Common myeloid progenitor, CD34-positive (primary cell): Measurements from ENCODE around the gene LAYN.

Experiments used
- CTCF ChIA-PET: fragments of 350-600 bp; sonication (Branson Sonifier 250); formaldehyde crosslinking; loops from one replicate; lab custom pipeline; 2021; ENCODE audit warnings: antibody characterized with exemption; lab: Charles Lee
- POLR2A ChIA-PET: fragments of 350-600 bp; sonication (Branson Sonifier 250); formaldehyde crosslinking; loops from one replicate; lab custom pipeline; 2021; ENCODE audit warnings: antibody characterized with exemption; lab: Charles Lee
- DNase-seq, 3 donors: peaks; one replicate each; pipeline versions ENCODE4 v3.0.0 to v3.0.0-alpha.2; 2013
- H3K27ac ChIP-seq, 2 experiments: 1 replicate in 1 of 2; 2 replicates in 1 of 2; pipeline ENCODE4 v1.7.0; 2013; ENCODE audit warnings: inconsistent platforms in 2 of 2, low read length in 2 of 2, mild to moderate bottlenecking in 2 of 2, low read depth in 1 of 2, moderate library complexity in 1 of 2; ENCODE audit not compliant: severe bottlenecking in 2 of 2, insufficient read depth in 1 of 2, poor library complexity in 1 of 2
- H3K27me3 ChIP-seq, 5 experiments: replicated peaks in 2 of 5; 1 replicate in 3 of 5; 2 replicates in 2 of 5; pipeline versions ENCODE4 v1.6.1 to v1.7.0; 2013; ENCODE audit warnings: low read length in 4 of 5, mild to moderate bottlenecking in 2 of 5, moderate library complexity in 2 of 5, inconsistent platforms in 1 of 5; ENCODE audit not compliant: insufficient read depth in 5 of 5, control insufficient read depth in 4 of 5
- H3K36me3 ChIP-seq, 4 experiments: 1 replicate in 2 of 4; 2 replicates in 2 of 4; pipeline versions ENCODE4 v1.6.1 to v1.7.0; 2013; ENCODE audit warnings: low read length in 3 of 4, control low read depth in 1 of 4, mild to moderate bottlenecking in 1 of 4; ENCODE audit not compliant: control insufficient read depth in 4 of 4, insufficient read depth in 4 of 4
- H3K4me1 ChIP-seq, 4 experiments: 1 replicate in 3 of 4; 2 replicates in 1 of 4; pipeline versions ENCODE4 v1.6.1 to v1.7.1; 2013; ENCODE audit warnings: low read length in 3 of 4, mild to moderate bottlenecking in 3 of 4, control low read depth in 1 of 4, inconsistent platforms in 1 of 4, moderate library complexity in 1 of 4; ENCODE audit not compliant: control insufficient read depth in 4 of 4, insufficient read depth in 4 of 4; ENCODE audit errors: control extremely low read depth in 1 of 4
- H3K4me3 ChIP-seq, 7 experiments: 1 replicate in 4 of 7; 2 replicates in 3 of 7; pipeline versions ENCODE4 v1.5.1 to v1.7.0; 2013; ENCODE audit warnings: mild to moderate bottlenecking in 7 of 7, low read length in 6 of 7, moderate library complexity in 6 of 7, inconsistent platforms in 2 of 7, low read depth in 2 of 7, control low read depth in 1 of 7; ENCODE audit not compliant: insufficient read depth in 4 of 7, control insufficient read depth in 1 of 7; ENCODE audit errors: extremely low read depth in 1 of 7
- H3K9me3 ChIP-seq, 5 experiments: 1 replicate in 4 of 5; 2 replicates in 1 of 5; pipeline versions ENCODE4 v1.6.1 to v1.7.1; 2013; ENCODE audit warnings: low read length in 4 of 5, mild to moderate bottlenecking in 2 of 5, inconsistent platforms in 1 of 5, low read depth in 1 of 5, moderate library complexity in 1 of 5; ENCODE audit not compliant: control insufficient read depth in 4 of 5, insufficient read depth in 2 of 5; ENCODE audit errors: control extremely low read depth in 1 of 5
- WGBS: methylation state at CpG from one replicate; pipeline ENCODE4 v1.1.5; 2013; ENCODE audit not compliant: insufficient coverage; 5-methylcytosine and 5-hydroxymethylcytosine counted together

LAYN gene

GRCh38 chr11:111559800-111560464 lies 19.4 kb downstream of the LAYN start:
- H3K27ac ChIP-seq, result no peak overlapping the region
- CTCF ChIA-PET, result interaction anchor here (5.2 kb wide), 1 partner anchor 219 kb away, joined by 47 read pairs; no protein-coding TSS in a partner anchor

GRCh38 chr11:111560800-111561199 lies 20.3 kb downstream of the LAYN start:
- Histone ChIP-seq H3K36me3 (peaks cover 0 to 4% (median 2%) of the 10 kb centered on the region in 4 experiments), H3K9me3 (peaks cover 0 to 6% (median 0%) of the 10 kb centered on the region in 5 experiments), H3K4me1 (peaks cover 0 to 17% (median 4%) of the 10 kb centered on the region in 4 experiments), H3K27me3 (no peaks in the 10 kb centered on the region), H3K27ac (no peak overlapping the region), H3K4me3 (no peak overlapping the region)
- DNase-seq, result no peak
- CTCF ChIA-PET, result interaction anchor here (1.1 to 5.2 kb wide), 2 partner anchors 18 to 218 kb away, joined by 3 to 47 read pairs; no protein-coding TSS in a partner anchor
- whole genome bisulfite sequencing, result 70% methylated on average over 3 of the region's 3 CpGs
- POLR2A ChIA-PET, result no interaction called here

More at GRCh38 chr11:111559800-111560464, 19.4 kb downstream of the LAYN start:
- H3K4me1 ChIP-seq, result peaks cover 0 to 17% (median 4%) of the 10 kb centered on the region in 4 experiments
- DNase-seq, result peak in 2 of 3 donors; percentile 14 to 44
- peaks cover 0 to 7% (median 2%) of the 10 kb centered on the region in 4 experiments for H3K36me3 ChIP-seq
- WGBS, result 73% methylated on average over 9 of the region's 11 CpGs
- POLR2A ChIA-PET, result interaction anchor here (0.6 to 0.7 kb wide), 2 partner anchors 226 to 437 kb away, joined by 3 to 5 read pairs; no protein-coding TSS in a partner anchor
- H3K27me3 ChIP-seq, result no peaks in the 10 kb centered on the region
- H3K9me3 ChIP-seq, result peaks cover 0 to 9% (median 0%) of the 10 kb centered on the region in 5 experiments
- H3K4me3 ChIP-seq, result no peak overlapping the region

DNA sequence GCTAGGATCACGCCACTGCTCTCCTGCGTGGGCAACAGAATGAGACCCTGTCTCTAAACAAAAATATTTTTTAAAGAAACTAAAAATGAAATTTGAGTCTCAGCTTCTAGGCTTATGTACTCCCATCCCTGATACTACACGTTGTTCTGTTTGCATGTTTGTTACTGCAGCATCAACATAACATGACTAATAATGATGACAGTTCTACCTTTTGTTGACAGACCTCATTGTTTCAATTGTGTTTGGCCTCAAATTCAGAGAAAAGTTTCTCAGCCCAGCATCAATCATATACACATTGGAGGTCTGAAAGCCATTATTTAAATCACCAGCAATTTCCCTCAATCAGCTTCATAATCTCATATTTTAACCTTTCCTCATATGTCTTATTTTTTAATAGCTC lies 20.8 kb downstream of the LAYN start:
- POLR2A ChIA-PET, result no interaction called here
- Histone ChIP-seq H3K4me3 (no peak overlapping the region), H3K27ac (no peak overlapping the region), H3K36me3 (no peaks in the 10 kb centered on the region), H3K4me1 (peaks cover 0 to 17% (median 4%) of the 10 kb centered on the region in 4 experiments), H3K9me3 (peaks cover 0 to under 1% (median 0%) of the 10 kb centered on the region in 5 experiments), H3K27me3 (no peaks in the 10 kb centered on the region)
- DNase-seq, result no peak
- CTCF ChIA-PET, result interaction anchor here (1.1 to 5.2 kb wide), 2 partner anchors 18 to 217 kb away, joined by 3 to 47 read pairs; no protein-coding TSS in a partner anchor
- WGBS, result 93% methylated on average over 3 of the region's 3 CpGs

DNA sequence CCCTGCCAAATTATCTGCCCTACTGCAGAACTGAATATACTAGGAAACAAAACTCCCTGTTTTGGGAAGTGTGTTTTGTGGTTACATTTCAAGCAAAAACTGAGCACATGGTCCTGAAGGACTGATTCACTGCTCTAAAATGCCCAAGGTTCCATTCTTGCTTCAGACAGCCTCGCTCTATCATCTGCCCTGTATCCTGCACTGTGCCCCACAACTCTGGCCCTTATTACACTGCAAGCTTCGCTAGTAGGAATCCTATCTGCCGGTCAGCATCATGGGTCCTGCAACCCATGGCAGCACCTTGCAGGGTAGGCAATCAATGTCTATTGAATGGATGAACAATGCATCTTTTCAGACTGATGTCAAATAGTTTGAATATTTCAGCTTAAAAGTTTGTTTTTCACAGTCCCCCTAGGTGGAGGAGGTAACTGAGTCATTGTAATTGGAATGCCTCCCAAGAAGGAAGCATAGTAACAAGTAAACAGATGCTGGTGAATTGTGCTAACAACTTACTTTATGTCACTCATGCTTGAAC lies 21.3 kb downstream of the LAYN start:
- CTCF ChIA-PET, result interaction anchor here (1.0 to 5.2 kb wide), 4 partner anchors 9 to 217 kb away, joined by 3 to 47 read pairs (median 4); no protein-coding TSS in a partner anchor
- Histone ChIP-seq H3K4me3 (no peak overlapping the region), H3K36me3 (no peaks in the 10 kb centered on the region), H3K4me1 (peaks cover 0 to 17% (median 4%) of the 10 kb centered on the region in 4 experiments), H3K9me3 (no peaks in the 10 kb centered on the region), H3K27me3 (no peaks in the 10 kb centered on the region), H3K27ac (no peak overlapping the region)
- 79% methylated on average over 3 of the region's 3 CpGs for WGBS
- POLR2A ChIA-PET, result no interaction called here
- DNase-seq, result no peak

- no peaks in the 10 kb centered on the region for H3K9me3 ChIP-seq
- 86% methylated on average over 5 of the region's 10 CpGs for WGBS
- H3K27ac ChIP-seq, result no peak overlapping the region
- DNase-seq, result no peak
- POLR2A ChIA-PET, result no interaction called here
- H3K4me1 ChIP-seq, result peaks cover 0 to 17% (median 4%) of the 10 kb centered on the region in 4 experiments
- no peaks in the 10 kb centered on the region for H3K27me3 ChIP-seq
- no peak overlapping the region for H3K4me3 ChIP-seq
- H3K36me3 ChIP-seq, result no peaks in the 10 kb centered on the region
- CTCF ChIA-PET, result interaction anchor here (0.6 to 5.2 kb wide), 8 partner anchors 10 to 283 kb away, joined by 3 to 47 read pairs (median 4); no protein-coding TSS in a partner anchor
Measured at GRCh38 chr11:111562692-111563389, 22.3 kb downstream of the LAYN start.

DNA sequence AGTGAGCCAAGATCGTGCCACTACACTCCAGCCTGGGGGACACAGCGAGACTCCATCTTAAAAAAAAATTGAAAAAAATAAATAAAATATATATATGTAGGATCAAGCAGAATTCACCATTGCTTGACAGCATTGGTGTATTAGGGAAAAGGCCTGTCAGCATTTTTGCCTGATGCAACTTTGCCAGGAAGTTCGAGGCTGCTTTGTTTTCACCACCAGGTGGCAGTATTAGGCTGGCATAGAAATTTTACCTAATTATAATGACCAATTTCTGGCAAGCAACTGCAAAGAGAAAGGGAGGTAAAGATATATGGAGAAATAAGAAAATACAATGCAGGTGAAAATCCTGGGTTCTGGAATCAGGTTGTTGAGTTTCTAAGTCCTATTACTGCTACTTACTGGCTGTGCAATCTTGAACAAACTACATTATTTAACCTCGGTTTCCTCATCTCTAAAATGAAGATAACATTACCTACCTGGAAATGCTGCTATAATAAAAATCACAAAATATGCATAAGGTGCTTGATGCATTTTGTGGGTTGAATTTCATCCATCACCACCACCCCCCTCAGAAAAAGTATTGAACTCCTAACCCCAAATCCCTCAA lies 24.7 kb downstream of the LAYN start:
- Histone ChIP-seq H3K4me3 (no peak overlapping the region), H3K27me3 (no peaks in the 10 kb centered on the region), H3K36me3 (no peaks in the 10 kb centered on the region), H3K4me1 (peaks cover 0 to 11% (median 4%) of the 10 kb centered on the region in 4 experiments), H3K27ac (no peak overlapping the region), H3K9me3 (no peaks in the 10 kb centered on the region)
- WGBS, result no CpG with 5 or more reads among the region's 4 CpGs
- ChIA-PET POLR2A (no interaction called here), CTCF (interaction anchor here (0.6 to 5.2 kb wide), 11 partner anchors 10 to 457 kb away, joined by 3 to 47 read pairs (median 4); no protein-coding TSS in a partner anchor)
- DNase-seq, result peak; percentile 64 to 81 (median 69)
